Measurements from ENCODE around the gene EIF1AX.

DNA sequence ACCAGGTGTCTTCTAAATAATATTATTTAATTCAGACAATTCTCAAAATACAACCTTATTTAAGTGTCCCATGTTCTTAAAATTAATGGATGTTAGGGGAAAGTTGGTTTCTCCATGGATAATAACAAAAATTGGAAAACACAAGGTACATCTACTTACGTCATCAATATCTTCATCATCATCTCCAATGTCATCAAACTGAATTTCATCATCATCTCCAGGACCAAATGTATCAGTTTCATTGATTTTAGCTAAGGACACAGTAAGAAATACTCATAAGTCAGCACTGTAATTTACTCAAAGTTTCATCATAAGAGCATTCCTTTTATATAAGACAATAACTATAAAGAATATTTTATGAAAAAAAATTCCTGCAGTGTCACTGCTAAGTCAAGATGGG, 11.3 kb downstream of the EIF1AX start:
- TF ChIP-seq, protein P1, sequence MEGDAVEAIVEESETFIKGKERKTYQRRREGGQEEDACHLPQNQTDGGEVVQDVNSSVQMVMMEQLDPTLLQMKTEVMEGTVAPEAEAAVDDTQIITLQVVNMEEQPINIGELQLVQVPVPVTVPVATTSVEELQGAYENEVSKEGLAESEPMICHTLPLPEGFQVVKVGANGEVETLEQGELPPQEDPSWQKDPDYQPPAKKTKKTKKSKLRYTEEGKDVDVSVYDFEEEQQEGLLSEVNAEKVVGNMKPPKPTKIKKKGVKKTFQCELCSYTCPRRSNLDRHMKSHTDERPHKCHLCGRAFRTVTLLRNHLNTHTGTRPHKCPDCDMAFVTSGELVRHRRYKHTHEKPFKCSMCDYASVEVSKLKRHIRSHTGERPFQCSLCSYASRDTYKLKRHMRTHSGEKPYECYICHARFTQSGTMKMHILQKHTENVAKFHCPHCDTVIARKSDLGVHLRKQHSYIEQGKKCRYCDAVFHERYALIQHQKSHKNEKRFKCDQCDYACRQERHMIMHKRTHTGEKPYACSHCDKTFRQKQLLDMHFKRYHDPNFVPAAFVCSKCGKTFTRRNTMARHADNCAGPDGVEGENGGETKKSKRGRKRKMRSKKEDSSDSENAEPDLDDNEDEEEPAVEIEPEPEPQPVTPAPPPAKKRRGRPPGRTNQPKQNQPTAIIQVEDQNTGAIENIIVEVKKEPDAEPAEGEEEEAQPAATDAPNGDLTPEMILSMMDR (IDR thresholded peaks at IDR 0.05; ENCODE audit: insufficient read depth, low read depth, low read length), result no peak
- no peak for TF ChIP-seq EZH2 (IDR thresholded peaks at IDR 0.05; ENCODE audit: insufficient read depth, low read length)
